GM21619 (cell line): ENCODE results near the gene DNAI7.

Experiments
- ATAC-seq: cut with Tn5 transposase; IDR thresholded peaks from one replicate; pipeline ENCODE4 v1.9.1; 2021; ENCODE audit not compliant: unreplicated experiment

Gene DNAI7, protein sequence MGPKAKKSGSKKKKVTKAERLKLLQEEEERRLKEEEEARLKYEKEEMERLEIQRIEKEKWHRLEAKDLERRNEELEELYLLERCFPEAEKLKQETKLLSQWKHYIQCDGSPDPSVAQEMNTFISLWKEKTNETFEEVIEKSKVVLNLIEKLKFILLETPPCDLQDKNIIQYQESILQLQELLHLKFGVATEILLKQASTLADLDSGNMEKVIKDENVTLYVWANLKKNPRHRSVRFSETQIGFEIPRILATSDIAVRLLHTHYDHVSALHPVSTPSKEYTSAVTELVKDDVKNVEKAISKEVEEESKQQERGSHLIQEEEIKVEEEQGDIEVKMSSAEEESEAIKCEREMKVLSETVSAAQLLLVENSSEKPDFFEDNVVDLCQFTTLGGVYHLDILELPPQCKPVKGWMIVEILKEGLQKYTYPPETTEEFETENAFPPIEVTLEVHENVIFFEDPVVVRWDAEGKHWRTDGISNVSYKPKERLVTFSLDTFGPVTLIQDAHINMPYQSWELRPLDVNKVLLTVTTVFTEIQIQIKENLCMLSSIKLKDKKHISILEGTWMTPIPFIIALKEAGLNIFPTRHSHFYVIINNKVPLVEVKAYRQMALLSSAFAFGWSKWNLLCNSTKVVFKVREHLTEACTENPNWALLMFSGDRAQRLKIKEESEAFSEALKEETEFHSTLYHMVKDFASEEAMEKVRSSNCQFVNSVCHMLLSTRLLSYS

DNA sequence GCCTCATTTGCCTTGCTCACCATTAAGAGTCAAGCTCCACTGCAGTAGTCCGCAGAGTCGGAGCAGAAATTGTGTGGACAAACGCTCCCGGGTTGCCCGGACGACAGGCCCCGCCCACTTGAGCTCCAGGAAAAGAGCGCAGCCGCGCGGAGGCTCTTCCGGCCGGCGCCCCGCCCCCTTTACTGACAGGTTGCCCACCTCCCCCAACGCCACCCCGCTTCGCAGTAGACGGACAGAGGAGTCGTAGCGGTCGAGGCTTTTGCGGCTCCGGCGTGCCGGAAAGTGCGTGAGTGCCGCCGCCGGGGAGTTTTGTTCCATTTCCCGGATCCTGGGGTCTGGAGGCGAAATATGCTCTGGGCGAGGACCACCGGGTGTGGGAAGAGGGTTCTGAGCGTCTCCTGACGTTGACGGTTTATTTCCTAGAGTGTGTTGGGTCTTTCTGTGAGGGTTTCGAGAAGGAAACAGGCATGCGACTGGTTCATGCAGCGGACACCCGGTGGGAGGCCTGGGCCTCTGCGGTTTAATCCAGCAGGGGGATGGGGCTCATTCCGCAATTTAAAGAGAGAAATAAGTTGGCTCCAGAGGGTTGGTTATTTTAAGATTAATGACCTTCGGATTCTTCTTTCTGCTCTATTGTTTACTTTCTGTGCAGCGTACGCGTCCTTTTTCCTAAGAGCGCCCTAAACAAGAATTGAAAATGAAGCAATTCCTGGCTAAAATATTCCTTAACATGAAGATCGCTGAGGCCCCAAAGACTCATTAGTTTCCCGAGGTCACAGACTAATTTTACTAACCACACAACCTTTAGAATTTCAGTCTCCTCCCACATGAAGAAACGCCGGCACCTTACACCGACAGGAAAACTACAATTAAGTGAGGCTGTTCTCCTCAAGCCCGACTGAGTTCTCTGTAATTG is at the start of gene DNAI7, which contains the start of gene ETFRF1:
DNAI7 (minus strand) TSS at position 105 of the 916 bp plus-strand sequence; CDS start at position 23, 82 bp downstream.
ETFRF1 (plus strand) TSS at position 182 of the 916 bp plus-strand sequence. CDS start 8,720 bp downstream, outside the sequence.
- peak; percentile 86 for ATAC-seq

DNA sequence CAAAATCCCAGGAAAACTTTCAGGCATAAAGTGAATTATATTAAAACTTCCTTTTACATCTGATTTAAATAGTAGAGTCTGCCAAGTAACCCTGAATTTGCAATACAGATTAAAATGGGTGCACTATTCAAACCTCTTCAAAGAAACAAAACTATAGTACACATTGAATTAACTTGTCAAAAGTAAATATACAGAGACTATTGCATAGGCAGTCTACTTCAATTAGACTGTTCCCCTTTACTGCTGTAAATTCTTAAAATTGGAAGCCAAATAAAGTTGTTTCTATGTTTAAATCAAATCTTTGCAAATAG is 48.7 kb upstream of the DNAI7 start:
- no peak for ATAC-seq

DNA sequence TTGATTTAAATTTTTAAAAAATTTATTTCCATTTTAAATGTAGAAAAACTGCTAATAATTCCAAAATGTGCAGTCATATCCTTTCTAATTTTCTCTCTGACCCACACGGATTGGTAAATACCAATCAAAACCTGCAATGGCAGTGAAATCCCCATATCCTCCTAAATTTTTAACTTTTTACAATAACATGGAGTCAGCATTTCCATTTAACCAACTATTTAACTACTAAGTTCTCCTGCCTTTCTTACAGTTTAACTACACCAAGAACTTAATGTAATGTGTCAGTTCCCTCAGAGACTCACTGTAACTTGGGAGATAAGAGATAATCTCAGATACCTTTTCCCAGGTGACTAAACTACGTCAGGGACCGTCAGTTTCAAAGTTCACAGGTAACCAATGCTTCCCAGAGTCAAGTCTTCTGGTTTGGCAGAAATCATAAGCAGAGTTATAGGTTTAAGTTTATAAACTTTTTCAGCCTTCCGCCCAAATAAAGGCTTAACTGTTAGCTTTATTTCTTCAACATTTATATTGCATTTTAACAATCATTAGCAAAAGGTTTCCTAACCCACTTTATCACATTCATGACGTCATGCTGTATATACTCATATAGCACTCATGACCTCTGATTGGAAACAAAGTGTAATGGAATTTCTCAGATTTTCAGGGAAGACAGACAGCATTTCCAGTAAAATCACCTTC is 48.2 kb upstream of the DNAI7 start:
- ATAC-seq: no peak

DNA sequence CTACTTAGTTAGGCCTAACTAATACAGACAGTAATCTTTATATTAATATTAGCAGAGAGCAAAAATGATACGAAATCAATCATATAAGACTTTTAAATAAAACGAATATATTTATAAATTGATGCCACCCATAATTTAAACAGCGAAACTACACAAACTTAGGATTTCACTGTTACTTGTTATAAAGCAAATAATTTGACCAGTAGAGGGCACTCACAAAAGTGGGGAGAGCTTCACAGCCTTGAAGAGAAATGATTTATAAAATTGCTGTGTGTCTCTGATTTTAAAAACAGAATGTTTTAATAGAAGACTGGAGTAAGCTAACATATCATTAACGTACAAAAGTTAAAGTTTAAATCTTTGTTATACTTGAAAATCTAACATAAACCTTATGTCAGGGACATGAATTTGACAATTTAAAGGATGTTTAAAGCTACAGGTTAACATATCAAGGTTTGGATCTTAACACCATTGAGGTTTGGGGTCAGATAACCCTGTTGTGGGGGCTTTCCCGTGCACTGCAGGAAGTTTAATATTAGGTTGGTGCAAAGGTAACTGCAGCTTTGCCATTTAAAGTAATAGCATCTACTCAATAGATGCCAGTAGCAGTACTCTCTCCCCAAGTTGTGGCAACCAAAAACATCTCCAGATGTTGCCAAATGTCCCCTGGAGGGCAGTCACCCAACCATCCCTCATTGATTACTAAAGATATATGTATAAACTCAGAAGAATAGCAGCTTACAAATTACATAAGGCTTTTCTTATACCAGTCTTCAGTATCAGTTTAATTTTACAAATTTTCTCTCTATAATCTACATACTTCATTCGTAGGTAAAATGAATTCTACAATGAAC is 46.4 kb upstream of the DNAI7 start:
- ATAC-seq: no peak

DNA sequence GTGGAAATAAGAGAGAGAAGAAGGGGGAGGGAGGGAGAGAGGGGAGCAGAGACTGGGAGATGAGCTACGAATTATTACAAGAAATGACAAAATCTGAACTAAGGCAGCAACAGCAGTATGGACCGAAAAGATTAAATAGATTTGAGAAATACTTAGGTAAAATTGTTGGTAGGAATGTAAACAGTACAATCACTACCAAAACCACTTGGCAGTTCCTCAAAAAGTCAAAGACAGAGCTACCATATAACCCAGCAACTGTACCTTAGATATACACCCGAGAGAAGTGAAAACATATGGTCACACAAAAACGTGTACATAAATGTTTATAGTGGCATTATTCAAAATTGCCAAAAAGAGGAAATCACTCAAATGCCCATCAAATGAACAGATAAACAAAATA is 41.7 kb upstream of the DNAI7 start:
- ATAC-seq: no peak

DNA sequence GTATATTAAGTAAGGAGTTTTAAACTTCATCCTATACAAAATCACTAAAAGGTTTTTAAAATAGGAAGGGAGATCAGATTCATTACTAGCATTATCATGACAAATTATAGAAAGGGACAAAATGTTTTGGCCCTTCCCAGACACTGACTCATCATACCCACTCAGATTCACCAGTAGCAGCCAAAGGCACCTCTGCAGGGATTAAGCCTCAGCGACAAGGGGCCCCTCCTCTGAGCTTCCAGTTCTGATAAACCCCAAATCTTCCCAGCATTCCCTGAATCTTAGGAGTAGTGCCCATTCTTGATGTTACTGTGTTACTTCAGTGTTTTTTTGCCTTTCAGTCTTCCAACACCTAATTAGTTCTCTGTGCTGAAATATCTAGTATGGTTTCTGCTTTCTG is 41.2 kb upstream of the DNAI7 start:
- no peak for ATAC-seq

DNA sequence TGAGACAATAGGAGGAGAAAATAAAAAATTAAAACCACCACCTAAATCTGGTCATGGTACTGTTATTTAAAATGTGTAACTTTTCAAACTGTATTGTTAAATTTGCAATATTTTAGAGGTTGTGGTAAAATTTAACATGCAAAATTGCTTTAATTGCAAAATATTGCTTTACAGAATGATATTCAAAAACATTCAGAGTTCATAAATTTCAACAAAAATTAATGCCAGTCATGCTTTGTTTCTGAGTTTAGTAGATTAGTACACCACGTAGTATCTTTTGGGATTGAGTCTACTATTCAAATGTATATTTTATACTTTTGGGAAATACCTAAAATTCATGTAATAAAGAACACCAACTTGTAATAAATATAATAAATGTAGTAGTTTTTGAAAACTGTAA is 18.4 kb upstream of the DNAI7 start:
- ATAC-seq: no peak

DNA sequence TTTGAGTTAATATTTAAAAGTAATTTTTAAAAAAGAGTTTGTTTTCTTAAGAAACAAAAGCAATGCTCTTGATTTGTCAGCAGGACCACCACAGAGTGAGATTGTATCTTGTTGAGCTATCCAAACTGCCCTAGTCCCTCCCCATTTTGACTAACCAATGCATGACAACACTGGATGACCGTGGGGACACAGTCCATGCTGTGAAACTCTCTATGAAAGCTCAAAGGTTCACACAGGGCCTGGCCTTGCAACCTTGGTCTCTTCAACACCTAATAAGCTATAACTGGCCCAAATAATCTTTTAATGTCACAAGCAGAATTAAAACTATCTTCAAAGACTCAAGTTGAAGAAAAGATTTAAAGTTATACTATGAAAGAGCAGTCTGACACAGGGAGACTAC is 13.6 kb upstream of the DNAI7 start:
- ATAC-seq: no peak

DNA sequence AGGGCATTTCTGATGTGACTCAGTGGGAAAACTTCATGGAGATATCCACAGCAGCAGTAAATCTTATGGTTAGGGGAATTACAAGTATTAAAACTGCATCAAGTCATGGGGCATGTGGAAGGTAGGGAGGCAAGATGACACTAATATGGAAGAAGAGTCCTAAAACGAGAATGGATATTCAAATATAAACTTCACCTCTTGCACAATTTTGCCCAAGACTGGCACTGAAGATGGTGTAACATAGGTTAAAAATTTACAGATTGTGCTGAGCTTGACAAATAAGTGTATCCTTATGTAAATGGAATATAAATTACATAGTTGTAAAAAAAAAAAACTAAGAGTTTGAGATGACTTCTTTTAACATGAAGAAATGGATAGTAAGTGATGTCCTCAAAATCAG is 12.9 kb upstream of the DNAI7 start:
- ATAC-seq: no peak

DNA sequence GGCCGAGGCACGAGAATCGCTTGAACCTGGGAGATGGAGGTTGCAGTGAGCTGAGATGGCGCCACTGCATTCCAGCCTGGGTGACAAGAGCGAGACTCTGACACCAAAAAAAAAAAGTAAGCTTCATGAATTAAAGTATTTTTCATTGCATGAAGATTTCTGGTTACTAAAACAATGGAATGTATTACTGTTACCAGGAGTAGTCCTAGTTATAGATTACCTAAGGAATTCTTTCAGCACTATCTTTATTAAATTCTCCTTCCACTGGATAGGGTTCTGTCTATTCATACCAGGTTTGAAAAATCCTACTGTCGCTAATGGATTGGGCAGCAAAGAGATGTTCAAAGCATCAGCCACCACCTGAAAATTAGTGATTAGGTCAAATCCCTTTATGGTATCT is 12.5 kb upstream of the DNAI7 start:
- ATAC-seq: no peak

DNA sequence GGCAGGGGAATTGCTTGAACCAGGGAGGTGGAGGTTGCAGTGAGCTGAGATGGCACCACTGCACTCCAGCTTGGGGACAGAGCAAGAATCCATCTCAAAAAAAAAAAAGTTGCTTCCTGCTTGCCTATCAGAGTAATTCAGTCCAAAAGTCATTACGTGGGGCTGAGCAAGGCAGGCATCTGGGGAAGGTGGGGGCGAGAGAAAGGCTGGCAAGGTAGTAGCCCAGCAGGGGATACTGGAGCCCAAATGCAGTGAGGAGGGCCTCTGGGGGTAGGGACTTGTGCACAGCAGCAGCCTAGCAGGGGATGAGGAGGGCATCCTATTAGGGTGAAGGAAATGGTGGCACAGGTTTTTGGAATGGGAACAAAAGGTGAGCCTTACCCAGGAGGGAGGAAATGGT is 7.2 kb upstream of the DNAI7 start:
- no peak for ATAC-seq

DNA sequence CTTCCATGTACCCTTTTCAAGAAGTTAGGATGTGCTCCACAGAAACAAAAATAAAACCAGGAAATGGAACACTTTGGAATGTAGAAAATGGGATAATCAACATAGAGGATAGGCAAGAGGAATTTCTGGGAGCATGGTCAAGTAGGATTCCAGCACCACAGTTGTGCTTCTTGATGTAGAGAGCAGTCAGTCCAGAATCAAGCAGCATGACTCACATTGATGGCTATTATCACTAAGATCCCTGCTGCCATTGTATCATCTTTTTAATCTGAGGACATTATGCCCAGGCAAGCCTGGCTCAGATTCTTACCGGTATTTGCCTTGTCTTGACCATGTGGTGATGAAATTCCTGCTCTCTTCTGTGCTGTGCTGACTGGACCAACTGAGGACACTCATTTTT is 5.7 kb upstream of the DNAI7 start:
- no peak for ATAC-seq

DNA sequence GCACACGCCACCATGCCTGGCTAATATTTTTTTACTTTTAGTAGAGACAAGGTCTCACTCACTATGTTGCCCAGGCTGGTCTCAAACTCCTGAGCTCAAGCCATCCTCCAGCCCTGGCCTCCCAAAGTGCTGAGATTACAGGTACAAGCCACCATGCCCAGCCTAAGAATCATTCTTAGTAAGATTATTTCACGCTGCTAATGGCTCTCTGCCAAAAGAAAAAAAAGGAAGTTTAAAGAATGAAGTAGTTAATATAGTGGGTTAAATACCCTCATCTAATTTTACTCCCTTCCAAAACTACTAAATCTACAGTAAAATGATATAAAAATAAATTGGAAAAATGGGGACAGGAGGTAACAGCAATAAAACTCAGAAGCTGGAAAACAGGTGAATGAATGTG is 2.6 kb upstream of the DNAI7 start:
- no peak for ATAC-seq

DNA sequence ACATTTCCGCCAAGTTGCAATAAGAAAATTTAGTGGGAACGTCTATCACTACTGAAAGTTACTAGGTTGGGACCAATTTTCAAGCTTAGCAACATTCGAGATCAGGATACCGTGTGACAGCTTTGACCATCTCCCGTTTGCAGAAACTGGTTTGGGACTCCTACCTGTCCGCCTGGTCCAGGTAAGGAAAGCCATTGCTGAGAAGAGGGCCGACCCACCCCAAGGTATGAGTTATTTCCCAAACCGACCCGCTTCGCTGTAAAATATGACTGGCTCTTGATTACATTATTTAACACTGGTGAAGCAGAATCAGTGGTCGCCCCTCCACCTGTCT is 271 bp downstream of the DNAI7 start:
- no peak for ATAC-seq

DNA sequence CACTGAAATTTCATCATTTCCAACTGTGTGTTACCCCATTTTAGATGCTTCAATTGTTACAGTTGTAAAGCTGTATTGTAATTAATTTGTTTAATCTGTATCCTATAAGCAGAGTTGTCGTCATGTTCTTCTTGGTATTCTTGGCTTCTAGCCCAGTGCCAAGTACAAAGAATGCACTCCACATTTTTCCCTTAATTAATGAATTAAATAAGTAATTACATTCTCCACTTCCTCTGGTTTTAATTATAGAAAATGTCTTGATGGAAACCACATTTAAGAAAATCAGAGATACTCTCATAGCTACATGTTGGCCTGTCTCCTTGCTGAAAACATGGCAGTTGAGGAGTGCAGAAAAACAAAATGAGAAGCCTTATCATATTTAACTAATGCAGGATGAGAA is 746 bp downstream of the DNAI7 start:
- no peak for ATAC-seq

DNA sequence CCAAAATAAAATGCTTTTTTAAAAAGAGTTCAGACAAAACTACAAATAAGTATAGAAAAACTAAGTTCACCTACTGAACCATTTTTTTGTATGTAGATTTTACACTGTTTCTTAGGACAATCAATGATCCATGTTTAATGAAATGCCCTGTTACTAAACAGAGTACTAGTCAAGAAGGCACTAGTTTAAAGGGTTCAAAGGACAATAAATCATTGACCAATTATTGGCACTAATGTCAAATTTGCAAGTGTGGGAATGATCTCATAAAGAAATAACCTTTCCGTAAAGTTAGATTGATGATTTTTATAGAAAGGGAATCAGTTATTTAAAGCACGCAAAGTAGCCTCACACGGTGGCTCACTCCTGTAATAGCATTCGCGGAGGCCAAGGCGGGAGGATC is 4.2 kb downstream of the DNAI7 start:
- ATAC-seq: no peak

DNA sequence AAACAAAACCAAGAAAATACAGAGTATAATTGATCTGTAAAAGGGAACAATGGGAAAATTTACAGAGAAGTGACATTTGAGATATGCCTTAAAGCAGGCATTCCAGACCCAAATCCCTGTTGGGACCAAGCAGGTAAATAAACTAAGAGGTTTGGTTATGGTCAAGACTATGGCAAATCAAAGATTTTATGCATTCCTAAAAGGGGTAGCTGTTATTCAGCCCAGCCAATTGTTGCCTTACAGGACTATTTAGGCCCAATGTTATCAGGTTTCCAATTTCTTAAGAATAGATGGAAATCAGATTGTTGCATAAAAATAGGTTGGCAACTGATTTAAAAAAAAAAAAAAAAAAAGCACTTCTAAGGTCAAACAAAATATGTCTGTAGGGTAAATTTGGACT is 5.3 kb downstream of the DNAI7 start:
- ATAC-seq: no peak

DNA sequence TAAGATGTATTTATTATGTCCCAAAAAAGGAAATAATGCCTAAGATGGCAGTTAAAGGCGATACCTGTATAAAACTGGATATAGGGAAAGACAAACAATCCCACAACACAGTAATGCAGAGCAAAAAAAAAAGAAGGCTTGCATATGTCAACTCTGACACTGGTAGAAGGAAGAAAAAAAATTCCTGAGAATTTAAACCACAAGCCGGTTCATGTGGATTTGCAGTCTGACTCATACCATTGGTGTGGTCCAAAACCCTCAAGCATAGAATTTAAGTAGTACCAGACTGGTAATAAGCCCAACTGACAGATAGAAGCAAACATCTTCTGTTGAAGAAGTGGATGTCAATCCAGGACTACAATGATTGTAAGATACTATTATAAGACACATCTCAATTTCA is 7.2 kb downstream of the DNAI7 start:
- no peak for ATAC-seq

DNA sequence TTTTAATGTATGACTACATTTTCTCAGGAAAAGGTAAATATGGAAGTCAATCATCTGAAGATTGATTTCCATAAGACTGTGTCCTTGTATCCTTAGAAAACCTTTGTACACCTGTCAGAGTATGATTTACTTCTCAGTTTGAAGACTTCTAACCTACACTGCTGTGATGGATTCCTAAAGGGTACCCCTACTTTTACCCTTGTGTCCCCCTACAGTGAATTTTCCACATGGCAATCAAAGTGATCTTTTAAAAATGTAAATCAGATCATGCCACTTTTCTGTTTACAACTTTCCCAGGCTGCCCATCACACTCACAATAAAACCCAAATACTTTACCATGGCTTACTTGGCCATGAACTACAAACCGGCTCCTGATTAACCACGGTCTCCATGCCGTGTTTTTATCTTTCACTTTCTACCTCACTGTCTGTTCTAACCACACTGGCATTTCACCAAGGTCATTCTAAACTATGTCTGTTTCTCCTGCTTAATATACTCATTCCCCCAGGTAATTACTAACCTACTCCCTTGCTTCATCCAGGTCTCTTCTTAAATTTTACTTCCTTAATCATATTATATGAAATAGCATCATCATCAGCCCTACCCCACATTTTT is 8.1 kb downstream of the DNAI7 start:
- peak; percentile 71 for ATAC-seq
